Measurements from ENCODE around the gene GLP1R.

The GLP1R gene

GRCh38 chr6:39065561-39065960 is 17.0 kb downstream of the GLP1R start:
- no peak for DNase-seq

- DNase-seq = no peak
These were observed 19.8 kb downstream of the GLP1R start for GRCh38 chr6:39068391-39068790.

GRCh38 chr6:39072830-39073229 is 24.2 kb downstream of the GLP1R start:
- DNase-seq = no peak

- DNase-seq = no peak
These were observed 25.1 kb downstream of the GLP1R start for GRCh38 chr6:39073471-39074355.

GRCh38 chr6:39074486-39074885 is 25.9 kb downstream of the GLP1R start:
- no peak for DNase-seq

GRCh38 chr6:39075010-39075686 is 26.6 kb downstream of the GLP1R start:
- DNase-seq = no peak

- no peak for DNase-seq
These were observed 27.4 kb downstream of the GLP1R start for GRCh38 chr6:39075807-39076622.

- DNase-seq = no peak
These were observed 28.3 kb downstream of the GLP1R start for GRCh38 chr6:39076623-39077535.

- no peak for DNase-seq
These were observed 29.5 kb downstream of the GLP1R start for GRCh38 chr6:39077882-39078594.

- DNase-seq = no peak
These were observed 30.1 kb downstream of the GLP1R start for GRCh38 chr6:39078695-39079094.

- DNase-seq = no peak
These were observed 30.9 kb downstream of the GLP1R start for GRCh38 chr6:39079197-39080125.

- no peak for DNase-seq
These were observed 31.8 kb downstream of the GLP1R start for GRCh38 chr6:39080246-39080875.

GRCh38 chr6:39082310-39082709 is 33.7 kb downstream of the GLP1R start:
- DNase-seq = no peak

GRCh38 chr6:39083231-39083634 is 34.7 kb downstream of the GLP1R start:
- no peak for DNase-seq

GRCh38 chr6:39084506-39084905 is 35.9 kb downstream of the GLP1R start:
- DNase-seq = no peak

GRCh38 chr6:39085129-39085797 is 36.7 kb downstream of the GLP1R start:
- no peak for DNase-seq

GRCh38 chr6:39086294-39086693 is 37.7 kb downstream of the GLP1R start:
- DNase-seq = no peak

- no peak for DNase-seq
These were observed 38.1 kb downstream of the GLP1R start for GRCh38 chr6:39086711-39087110.

- DNase-seq = no peak
These were observed 38.6 kb downstream of the GLP1R start for GRCh38 chr6:39087197-39087596.

Data from activated T-cell treated with anti-CD3 and anti-CD28 coated beads for 4 hours (primary cell).